Myocyte (in vitro differentiated cells): ENCODE results near the gene NIPSNAP3A. TPM values are rescaled to one million over a fixed set of nuclear protein-coding genes. Genes with fewer than 3 reads are reported as not detected.

Experiments used
- DNase-seq: peaks from one replicate; pipeline ENCODE4 v3.0.0-alpha.2; 2012; ENCODE audit warnings: low read depth
- total RNA-seq: library from RNA; depleted of rRNA; stranded (reverse); fragments of >200 nt; gene quantifications from 2 replicates; pipeline ENCODE4 v1.2.3, GENCODE V29; 2014

The NIPSNAP3A gene
- total RNA-seq, 1 donor from 2014 or later: 44.8 TPM

DNA sequence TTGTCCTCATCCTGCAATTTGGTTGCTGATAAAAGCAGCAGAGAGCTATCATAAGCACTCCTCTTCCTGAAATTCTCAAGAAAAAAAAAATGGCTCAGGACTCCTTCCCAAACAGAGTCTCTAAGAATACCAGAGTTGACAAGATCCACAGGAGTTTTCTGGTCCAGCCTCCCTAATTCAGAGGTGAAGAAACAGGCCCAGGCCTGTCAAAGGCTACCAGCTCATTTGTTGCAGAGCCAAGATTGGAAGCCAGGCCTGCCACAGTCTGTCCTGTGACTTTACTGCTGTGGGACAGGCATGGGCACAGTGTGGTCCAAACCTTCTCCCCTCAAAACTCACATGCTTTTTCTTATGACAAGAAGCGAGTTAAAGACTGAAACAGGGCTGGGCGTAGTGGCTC lies 58.0 kb downstream of the NIPSNAP3A start:
- no peak for DNase-seq

DNA sequence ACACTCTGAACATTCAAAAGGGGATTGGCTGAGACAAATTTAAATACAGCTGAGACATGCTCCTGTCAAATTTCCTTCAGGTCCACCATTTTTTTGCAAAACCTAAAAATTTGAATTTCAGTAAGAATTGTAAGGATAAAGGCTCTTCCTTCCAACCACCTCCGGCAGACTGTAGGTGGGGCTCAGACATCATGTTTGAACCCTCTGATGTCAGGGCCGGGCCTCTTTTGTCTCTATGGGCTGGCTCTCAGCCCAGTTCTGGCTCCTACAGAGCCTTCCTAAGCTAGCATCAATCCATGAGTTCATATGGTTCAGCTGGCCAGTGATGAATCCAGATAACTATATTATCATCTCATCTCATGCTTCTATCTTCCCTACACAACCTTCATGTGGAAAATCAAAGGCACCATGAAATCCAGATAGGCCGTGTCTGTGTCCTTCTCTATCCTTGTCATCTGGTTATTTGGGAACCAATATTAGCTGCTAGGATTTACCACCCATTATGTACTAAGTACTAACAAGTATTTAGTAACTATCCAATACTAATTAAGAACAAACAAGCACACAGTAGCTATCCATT lies 60.6 kb downstream of the NIPSNAP3A start:
- DNase-seq: no peak

Other genes starting within 250 kb of the NIPSNAP3A start
- not detected in 2 replicates for gene OR13F1, start 243.4 kb upstream of the NIPSNAP3A start, total RNA-seq
- not detected in 2 replicates for gene OR13C4, start 220.5 kb upstream of the NIPSNAP3A start, total RNA-seq
- not detected in 2 replicates for gene OR13C3, start 210.8 kb upstream of the NIPSNAP3A start, total RNA-seq
- gene OR13C8, start 178.5 kb upstream of the NIPSNAP3A start, total RNA-seq: not detected in 2 replicates
- not detected in 2 replicates for gene OR13C5, start 148.3 kb upstream of the NIPSNAP3A start, total RNA-seq
- gene OR13C2, start 142.1 kb upstream of the NIPSNAP3A start, total RNA-seq: not detected in 2 replicates
- gene OR13C9, start 129.5 kb upstream of the NIPSNAP3A start, total RNA-seq: not detected in 2 replicates
- not detected in 2 replicates for gene OR13D1, start 53.2 kb upstream of the NIPSNAP3A start, total RNA-seq
- gene NIPSNAP3B, start 16.4 kb downstream of the NIPSNAP3A start, total RNA-seq: 1.4 and 2.3 TPM in 2 replicates
- 23.7 and 42.3 TPM in 2 replicates for gene ABCA1, start 180.5 kb downstream of the NIPSNAP3A start, total RNA-seq